Lung (tissue), 12 donors: ENCODE data around the gene SAMD3. TPM values are rescaled to one million over a fixed set of nuclear protein-coding genes. Genes with fewer than 3 reads are reported as not detected.
A peak's percentile ranks its signal among the peaks of the same experiment; 100 is the strongest.

Experiments
- ATAC-seq: fragments of 200-7000 bp; cut with Tn5 transposase; one replicate; pipeline ENCODE4 v1.9.1; 2020; ENCODE audit warnings: moderate number of reproducible peaks; ENCODE audit not compliant: insufficient read depth, low FRiP score
- DNase-seq, 3 donors: peaks; one replicate each; pipeline ENCODE4 v3.0.0-alpha.2; 2013 to 2017
- H3K27ac ChIP-seq, 2 donors: one replicate each; pipeline ENCODE4 v1.5.1; 2013; ENCODE audit warnings: mild to moderate bottlenecking in 2 of 2, moderate library complexity in 2 of 2, control low read depth in 1 of 2, inconsistent platforms in 1 of 2, low read depth in 1 of 2, low read length in 1 of 2
- H3K27me3 ChIP-seq, 3 donors: one replicate each; pipeline ENCODE4 v1.5.1; 2013; ENCODE audit warnings: low read length in 2 of 3; ENCODE audit not compliant: control insufficient read depth in 3 of 3, insufficient read depth in 3 of 3
- H3K36me3 ChIP-seq, 4 donors: one replicate each; pipeline ENCODE4 v1.5.1; 2013; ENCODE audit warnings: low read length in 4 of 4, mild to moderate bottlenecking in 1 of 4, moderate library complexity in 1 of 4; ENCODE audit not compliant: control insufficient read depth in 4 of 4, insufficient read depth in 4 of 4
- H3K4me1 ChIP-seq, 5 donors: one replicate each; pipeline ENCODE4 v1.5.1; 2013; ENCODE audit warnings: low read length in 5 of 5, mild to moderate bottlenecking in 2 of 5, moderate library complexity in 1 of 5; ENCODE audit not compliant: control insufficient read depth in 5 of 5, insufficient read depth in 5 of 5
- H3K4me3 ChIP-seq: one replicate; pipeline ENCODE4 v1.5.1; 2013; ENCODE audit warnings: mild to moderate bottlenecking, control low read depth, moderate library complexity
- H3K9ac ChIP-seq, 2 donors: one replicate each; pipeline ENCODE4 v1.5.1; 2013; ENCODE audit warnings: low read length in 2 of 2, control low read depth in 1 of 2; ENCODE audit not compliant: insufficient read depth in 1 of 2
- H3K9me3 ChIP-seq, 4 donors: one replicate each; pipeline ENCODE4 v1.5.1; 2013; ENCODE audit warnings: low read length in 3 of 4, mild to moderate bottlenecking in 1 of 4, moderate library complexity in 1 of 4; ENCODE audit not compliant: control insufficient read depth in 4 of 4, insufficient read depth in 3 of 4
- CTCF ChIP-seq: IDR thresholded peaks from 2 replicates; pipeline ENCODE4 v1.5.1; 2012; ENCODE audit warnings: mild to moderate bottlenecking; ENCODE audit errors: control extremely low read depth, extremely low read depth
- WGBS, 2 donors: extraction: QIAGEN DNeasy Blood & Tissue Kit; methylation state at CpG; one replicate each; pipeline ENCODE4 v1.1.7; 2013; 5-methylcytosine and 5-hydroxymethylcytosine counted together
- polyA plus RNA-seq, 2 donors: library from polyadenylated mRNA; stranded (reverse); fragments of 200-250 nt; gene quantifications; one replicate each; pipeline ENCODE4 v1.2.1, GENCODE V29; 2013
- total RNA-seq, 2 donors: library from RNA; depleted of rRNA in 1 of 2; stranded (reverse); fragments of >200 nt in 1 of 2; gene quantifications; one replicate each; pipeline ENCODE4 v1.2.1, GENCODE V29; 2014 to 2021
- donor health status: control.
- donor health status: control.
- donor health status: Bipolar disorder and iron deficiency.
- donor health status: healthy.
- donor health status: DM: yes; HTN: yes; CAD: no.

SAMD3 gene
- total and polyA plus RNA-seq, 4 donors, result 0.71 to 5.9 (median 2.0) TPM

DNA sequence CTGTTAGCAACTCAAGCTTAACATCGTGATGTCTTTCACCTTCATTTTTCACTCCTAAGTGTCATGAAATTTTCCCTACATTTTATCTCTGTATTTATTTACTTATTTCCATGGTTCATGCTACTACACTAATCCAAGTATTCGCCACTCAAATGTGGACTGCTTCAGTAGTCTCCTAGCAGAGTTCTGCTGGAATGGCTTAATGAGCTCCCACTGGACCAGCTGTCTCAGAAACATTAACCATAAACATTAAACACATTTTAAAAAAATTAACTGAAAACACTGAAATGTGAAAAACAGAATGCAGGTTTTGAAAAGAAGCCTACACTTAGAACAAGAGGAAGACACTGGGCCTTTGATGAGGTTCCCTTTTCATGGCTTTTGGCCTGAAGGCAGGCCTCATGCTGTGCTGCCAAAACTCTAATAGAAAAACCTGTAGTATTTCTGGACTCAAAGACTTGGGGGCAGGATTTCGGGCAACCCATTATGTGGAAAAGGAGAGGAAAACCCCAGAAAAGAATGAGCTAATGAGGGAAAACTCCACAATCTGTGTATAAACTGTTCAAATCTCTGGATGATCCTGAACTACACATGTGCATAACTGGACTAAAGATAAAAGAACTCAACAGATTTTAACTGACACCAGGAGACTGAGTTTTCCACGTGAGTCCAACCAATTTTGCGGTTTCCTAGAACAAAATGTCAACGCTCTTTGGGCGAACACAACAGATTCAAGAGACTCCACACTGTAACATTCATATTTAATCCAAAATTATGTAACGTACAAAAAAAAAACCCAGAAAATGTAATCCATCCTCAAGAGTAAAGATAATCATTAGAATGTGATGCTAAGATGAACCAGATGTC lies 33.0 kb downstream of the SAMD3 start:
- H3K9ac ChIP-seq, result no peak overlapping the region
- no peak for TF ChIP-seq CTCF
- H3K4me3 ChIP-seq, result no peak overlapping the region
- H3K27ac ChIP-seq, result no peak overlapping the region
- WGBS, 2 donors, result 83 to 89% methylated on average over 8 of the region's 8 CpGs
- no peaks in the 10 kb centered on the region for H3K9me3 ChIP-seq
- H3K4me1 ChIP-seq, result no peaks in the 10 kb centered on the region
- H3K27me3 ChIP-seq, result no peaks in the 10 kb centered on the region
- H3K36me3 ChIP-seq, result no peaks in the 10 kb centered on the region
- no peak for ATAC-seq
- DNase-seq, result peak in 2 of 3 donors; percentile 18 to 43

GRCh38 chr6:130188207-130188899 lies 34.4 kb downstream of the SAMD3 start:
- H3K4me3 ChIP-seq, result no peak overlapping the region
- no peaks in the 10 kb centered on the region for H3K36me3 ChIP-seq
- no peak for DNase-seq
- H3K4me1 ChIP-seq, result no peaks in the 10 kb centered on the region
- WGBS, 2 donors, result 82 to 88% methylated on average over 6 of the region's 6 CpGs
- no peaks in the 10 kb centered on the region for H3K9me3 ChIP-seq
- ATAC-seq, result no peak
- H3K9ac ChIP-seq, result no peak overlapping the region
- TF ChIP-seq CTCF, result no peak
- H3K27ac ChIP-seq, result no peak overlapping the region
- no peaks in the 10 kb centered on the region for H3K27me3 ChIP-seq

GRCh38 chr6:130187335-130188206 lies 35.2 kb downstream of the SAMD3 start:
- H3K36me3 ChIP-seq, result no peaks in the 10 kb centered on the region
- H3K27me3 ChIP-seq, result no peaks in the 10 kb centered on the region
- TF ChIP-seq CTCF, result no peak
- H3K27ac ChIP-seq, result no peak overlapping the region
- WGBS, 2 donors, result 80 to 94% methylated on average over 3 of the region's 3 CpGs
- no peak overlapping the region for H3K9ac ChIP-seq
- H3K9me3 ChIP-seq, result no peaks in the 10 kb centered on the region
- ATAC-seq, result no peak
- no peak for DNase-seq
- H3K4me1 ChIP-seq, result no peaks in the 10 kb centered on the region
- H3K4me3 ChIP-seq, result no peak overlapping the region
